Muscle of leg (tissue), 11 donors: ENCODE results near the gene UBE2Z. TPM values are rescaled to one million over a fixed set of nuclear protein-coding genes. Genes with fewer than 3 reads are reported as not detected.

Experiments
- DNase-seq: peaks from one replicate; pipeline ENCODE4 v3.0.0; 2013
- H3K27ac ChIP-seq: one replicate; pipeline ENCODE4 v1.5.1; 2013; ENCODE audit warnings: mild to moderate bottlenecking, low read length, control low read depth
- H3K27me3 ChIP-seq: one replicate; pipeline ENCODE4 v1.6.1; 2013; ENCODE audit warnings: low read length; ENCODE audit not compliant: control insufficient read depth, insufficient read depth
- H3K36me3 ChIP-seq: one replicate; pipeline ENCODE4 v1.6.1; 2013; ENCODE audit warnings: low read length; ENCODE audit not compliant: control insufficient read depth, insufficient read depth
- H3K4me1 ChIP-seq: one replicate; pipeline ENCODE4 v1.6.1; 2013; ENCODE audit warnings: low read length; ENCODE audit not compliant: control insufficient read depth, insufficient read depth
- H3K4me3 ChIP-seq: one replicate; pipeline ENCODE4 v1.5.1; 2013; ENCODE audit warnings: low read length, control low read depth
- H3K9me3 ChIP-seq: replicated peaks from 2 replicates; pipeline ENCODE4 v1.6.1; 2013; ENCODE audit warnings: low read depth, low read length; ENCODE audit not compliant: control insufficient read depth
- WGBS: methylation state at CpG from one replicate; pipeline ENCODE4 v1.1.5; 2013; ENCODE audit warnings: missing lambda C conversion rate; ENCODE audit not compliant: insufficient coverage; 5-methylcytosine and 5-hydroxymethylcytosine counted together
- polyA plus RNA-seq, 8 donors: library from polyadenylated mRNA; unstranded; fragments of 120-200 nt; gene quantifications; one replicate each; pipeline versions ENCODE4 v1.2.1 to v1.2.3, GENCODE V29; 2013; ENCODE audit warnings: inconsistent platforms in 1 of 8, low replicate concordance in 1 of 8; ENCODE audit not compliant: insufficient read length in 8 of 8, insufficient read depth in 1 of 8
- total RNA-seq: library from RNA; stranded (reverse); fragments of 120-200 nt; gene quantifications from one replicate; pipeline ENCODE4 v1.2.4, GENCODE V29; 2013

Gene UBE2Z
- total and polyA plus RNA-seq, 9 donors, result 39.3 to 70.7 (median 56.9) TPM

DNA sequence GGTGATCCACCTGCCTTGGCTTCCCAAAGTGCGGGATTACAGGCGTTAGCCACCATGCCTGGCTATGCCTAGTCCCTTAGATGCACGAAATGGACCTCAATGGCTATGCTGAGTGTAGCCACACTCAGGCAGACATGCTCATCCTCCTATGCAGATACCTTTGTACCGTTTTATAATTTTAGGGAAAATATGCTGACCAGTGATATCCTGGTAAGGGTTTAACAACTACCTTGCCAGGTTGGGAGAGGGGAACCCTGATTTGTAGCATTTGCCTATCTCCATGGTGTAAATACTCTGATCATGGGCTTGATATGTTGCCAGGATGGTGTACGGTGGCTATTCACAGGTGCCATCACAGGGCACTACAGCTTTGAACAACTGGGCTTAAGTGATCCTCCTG lies 43.4 kb downstream of the UBE2Z start:
- no peak overlapping the region for H3K27ac ChIP-seq
- no peaks in the 10 kb centered on the region for H3K4me1 ChIP-seq
- DNase-seq, result no peak
- H3K4me3 ChIP-seq, result no peak overlapping the region
- WGBS, result 93% methylated on average over 4 of the region's 5 CpGs
- H3K27me3 ChIP-seq, result peaks cover 6% of the 10 kb centered on the region
- no peaks in the 10 kb centered on the region for H3K9me3 ChIP-seq
- H3K36me3 ChIP-seq, result no peaks in the 10 kb centered on the region

- Histone ChIP-seq H3K4me1 (no peaks in the 10 kb centered on the region), H3K9me3 (no peaks in the 10 kb centered on the region), H3K27me3 (peaks cover 6% of the 10 kb centered on the region), H3K36me3 (no peaks in the 10 kb centered on the region), H3K27ac (no peak overlapping the region), H3K4me3 (no peak overlapping the region)
- 20% methylated on average over 1 of the region's 5 CpGs for WGBS
- no peak for DNase-seq
Measured at GRCh38 chr17:48952904-48953303, 44.7 kb downstream of the UBE2Z start.

GRCh38 chr17:48954300-48954755 lies 46.1 kb downstream of the UBE2Z start:
- Histone ChIP-seq H3K4me1 (no peaks in the 10 kb centered on the region), H3K36me3 (no peaks in the 10 kb centered on the region), H3K9me3 (no peaks in the 10 kb centered on the region), H3K4me3 (no peak overlapping the region), H3K27me3 (peaks cover 6% of the 10 kb centered on the region), H3K27ac (no peak overlapping the region)
- 100% methylated on average over 1 of the region's 7 CpGs for WGBS
- DNase-seq, result no peak

DNA sequence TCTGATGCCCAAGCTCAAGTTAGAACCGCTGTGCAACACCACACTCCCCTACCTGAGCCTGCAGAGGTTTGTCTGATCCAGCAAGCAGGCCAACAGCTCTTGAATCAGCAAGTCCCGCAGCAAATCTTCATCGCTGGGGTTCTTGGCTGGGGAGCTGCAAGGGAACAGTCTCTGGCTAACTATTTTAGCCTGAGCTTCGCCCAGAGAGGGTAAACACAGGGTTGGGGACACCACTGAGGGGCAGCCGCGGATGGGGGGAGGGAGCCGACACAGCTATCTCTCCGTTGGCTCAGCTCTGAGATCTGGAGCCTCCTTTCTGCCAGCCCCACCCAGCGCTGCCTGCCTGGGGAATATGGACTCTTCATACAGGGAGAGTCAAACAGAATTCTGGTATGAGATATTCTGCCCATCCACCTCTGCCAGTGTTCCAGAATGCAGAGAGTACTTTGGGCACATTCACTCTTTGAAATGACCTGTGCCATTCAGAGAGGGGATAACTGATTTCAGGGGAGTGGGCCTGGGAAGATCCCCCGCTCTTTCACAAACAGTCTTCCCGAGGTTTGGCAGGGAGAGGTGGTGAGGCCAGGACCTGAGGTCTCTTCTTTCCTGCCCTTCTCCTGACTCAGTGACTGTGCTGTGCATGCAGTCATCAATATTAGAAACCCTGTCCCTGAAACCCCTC lies 52.8 kb downstream of the UBE2Z start:
- Histone ChIP-seq H3K4me1 (peaks cover 6% of the 10 kb centered on the region), H3K27ac (no peak overlapping the region), H3K4me3 (no peak overlapping the region), H3K27me3 (peaks cover 23% of the 10 kb centered on the region), H3K9me3 (no peaks in the 10 kb centered on the region), H3K36me3 (no peaks in the 10 kb centered on the region)
- DNase-seq, result no peak
- WGBS, result 18% methylated on average over 6 of the region's 11 CpGs

GRCh38 chr17:48961516-48962233 lies 53.5 kb downstream of the UBE2Z start:
- Histone ChIP-seq H3K36me3 (no peaks in the 10 kb centered on the region), H3K4me3 (no peak overlapping the region), H3K27me3 (peaks cover 23% of the 10 kb centered on the region), H3K9me3 (no peaks in the 10 kb centered on the region), H3K4me1 (peaks cover 6% of the 10 kb centered on the region), H3K27ac (no peak overlapping the region)
- 33% methylated on average over 1 of the region's 10 CpGs for WGBS
- DNase-seq, result no peak

DNA sequence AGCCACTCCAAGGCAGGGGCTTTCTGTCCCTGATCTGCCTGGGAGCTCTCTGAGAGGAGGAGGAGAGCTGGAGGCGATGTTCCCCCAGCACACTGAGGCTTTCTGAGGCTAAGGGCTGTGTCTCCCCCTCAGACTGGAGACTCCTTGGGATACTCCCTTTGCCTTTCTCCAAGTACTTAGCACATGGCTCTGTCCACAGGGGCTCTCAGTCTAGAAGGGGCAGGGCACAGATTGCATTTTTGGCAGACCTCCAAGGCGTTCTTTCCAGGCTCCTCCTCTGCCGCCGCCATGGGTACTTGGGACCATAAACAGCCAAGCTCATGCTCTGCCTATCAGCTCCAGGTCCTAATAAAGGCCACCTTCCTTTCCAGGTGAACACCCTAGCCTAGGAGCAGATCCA lies 62.0 kb downstream of the UBE2Z start:
- Histone ChIP-seq H3K36me3 (no peaks in the 10 kb centered on the region), H3K4me3 (no peak overlapping the region), H3K27ac (no peak overlapping the region), H3K27me3 (peaks cover 20% of the 10 kb centered on the region), H3K9me3 (no peaks in the 10 kb centered on the region), H3K4me1 (no peaks in the 10 kb centered on the region)
- WGBS, result 14% methylated on average over 1 of the region's 4 CpGs
- DNase-seq, result no peak

DNA sequence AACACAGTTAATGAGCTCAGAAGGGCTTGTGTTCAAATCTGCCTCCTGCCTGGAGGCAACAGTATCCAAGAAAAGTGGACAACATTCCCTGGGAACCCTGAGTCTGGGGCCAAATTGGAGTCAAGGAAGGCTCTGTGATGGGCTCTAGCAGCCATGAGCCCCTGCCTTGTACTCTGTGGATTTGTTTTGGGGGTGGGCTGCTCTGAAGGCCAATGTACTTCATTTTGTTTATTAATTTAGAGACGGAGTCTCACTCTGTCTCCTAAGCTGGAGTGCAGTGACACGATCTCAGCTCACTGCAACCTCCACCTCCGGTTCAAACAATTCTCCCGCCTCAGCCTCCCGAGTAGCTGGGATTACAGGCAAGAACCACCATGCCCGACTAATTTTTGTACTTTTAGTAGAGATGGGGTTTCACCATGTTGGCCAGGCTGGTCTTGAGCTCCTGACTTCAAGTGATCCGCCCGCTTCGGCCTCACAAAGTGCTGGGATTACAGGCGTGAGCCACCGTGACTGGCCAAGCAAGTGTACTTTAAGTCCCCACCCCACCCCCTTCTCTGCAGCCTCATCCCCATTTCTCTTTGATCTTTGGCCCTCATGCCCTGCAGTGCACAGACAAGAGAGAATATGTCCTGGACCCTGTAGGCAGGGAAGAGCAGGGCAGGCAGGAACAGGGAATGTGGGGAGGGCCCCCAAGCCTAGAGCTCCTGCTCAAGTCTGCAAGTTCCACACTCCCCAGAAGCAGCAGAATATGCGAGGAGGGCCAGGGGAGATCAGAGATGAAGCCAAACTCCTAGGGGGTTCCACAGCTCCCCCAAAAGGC lies 62.9 kb downstream of the UBE2Z start:
- Histone ChIP-seq H3K4me3 (no peak overlapping the region), H3K27me3 (peaks cover 20% of the 10 kb centered on the region), H3K36me3 (no peaks in the 10 kb centered on the region), H3K27ac (no peak overlapping the region), H3K4me1 (no peaks in the 10 kb centered on the region), H3K9me3 (no peaks in the 10 kb centered on the region)
- 72% methylated on average over 3 of the region's 12 CpGs for WGBS
- DNase-seq, result no peak

DNA sequence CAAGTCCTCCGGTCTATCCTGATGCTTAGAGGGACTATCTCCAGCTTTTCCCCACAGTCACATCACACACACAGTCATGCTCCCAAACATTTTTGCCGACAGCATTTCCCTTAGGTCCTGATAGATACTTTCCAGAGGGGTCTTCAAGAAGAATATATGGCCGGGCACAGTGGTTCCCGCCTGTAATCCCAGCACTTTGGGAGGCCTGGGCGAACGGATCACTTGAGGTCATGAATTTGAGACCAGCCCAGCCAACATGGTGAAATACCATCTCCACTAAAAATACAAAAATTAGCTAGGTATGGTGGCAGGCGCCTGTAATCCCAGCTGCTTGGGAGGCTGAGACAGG lies 64.5 kb downstream of the UBE2Z start:
- WGBS, result no CpG with 5 or more reads among the region's 7 CpGs
- Histone ChIP-seq H3K4me3 (no peak overlapping the region), H3K9me3 (no peaks in the 10 kb centered on the region), H3K36me3 (no peaks in the 10 kb centered on the region), H3K27me3 (peaks cover 17% of the 10 kb centered on the region), H3K4me1 (no peaks in the 10 kb centered on the region), H3K27ac (no peak overlapping the region)
- no peak for DNase-seq

DNA sequence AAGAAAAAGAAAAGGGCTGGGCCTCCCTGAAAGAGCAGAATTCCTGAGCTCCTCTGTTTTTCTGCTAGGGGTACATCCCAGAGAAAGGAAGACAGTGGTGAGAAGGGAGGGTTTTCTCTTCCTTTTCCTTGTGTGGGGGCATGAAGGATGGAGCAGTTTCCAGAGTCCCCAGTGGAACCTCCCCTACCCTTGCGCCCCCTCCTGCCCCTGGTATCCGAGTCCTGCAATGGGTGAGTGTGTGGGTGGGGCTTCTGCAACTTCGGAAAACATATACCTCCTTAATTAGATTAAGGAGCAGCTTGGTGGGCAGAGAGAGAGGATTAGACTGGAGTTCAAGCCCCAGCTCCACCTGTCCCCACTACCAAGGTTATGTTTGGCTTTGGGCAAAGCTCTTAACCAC lies 65.6 kb downstream of the UBE2Z start:
- DNase-seq, result no peak
- H3K9me3 ChIP-seq, result no peaks in the 10 kb centered on the region
- no peak overlapping the region for H3K27ac ChIP-seq
- H3K4me1 ChIP-seq, result no peaks in the 10 kb centered on the region
- no peaks in the 10 kb centered on the region for H3K36me3 ChIP-seq
- peaks cover 17% of the 10 kb centered on the region for H3K27me3 ChIP-seq
- no CpG with 5 or more reads among the region's 3 CpGs for WGBS
- no peak overlapping the region for H3K4me3 ChIP-seq
